ENCODE measurements around the gene GANC.

DNA sequence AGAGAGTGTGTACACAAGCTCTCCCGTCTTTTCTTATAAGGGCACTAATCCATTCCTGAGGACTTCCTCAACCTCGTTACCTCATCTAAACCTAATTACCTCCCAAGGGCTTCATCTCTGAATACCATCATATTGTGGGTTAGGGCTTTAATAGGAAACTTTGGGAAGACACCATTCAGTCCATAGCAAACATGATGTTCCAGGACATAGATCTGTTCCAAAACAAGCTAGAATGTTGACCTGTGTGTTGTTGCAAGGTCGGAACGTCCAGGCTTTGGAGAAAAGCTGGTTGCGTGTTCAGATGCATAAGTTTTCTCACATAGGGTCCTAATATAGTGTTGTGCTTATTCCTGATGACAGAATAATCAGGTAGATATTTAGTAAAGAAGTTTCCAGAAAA is 9.9 kb downstream of the GANC start:
- TF ChIP-seq CTCF (IDR thresholded peaks at IDR 0.05) (no peak), POLR2A (IDR thresholded peaks at IDR 0.05) (no peak), POLR2AphosphoS5 (IDR thresholded peaks at IDR 0.05) (no peak), EP300 (IDR thresholded peaks at IDR 0.05) (no peak)

All from stomach (tissue), 4 donors.